AG10803 (cell line): ENCODE results near the gene SLC30A7.
"Not testable (repeated sequence)": the region's sequence is repeated elsewhere in the genome, so short reads cannot be mapped to it uniquely, and the experiment has no call there.

ENCODE experiments used
- DNase-seq: peaks from one replicate; pipeline ENCODE4 v3.0.0; 2010; ENCODE audit warnings: low read depth
- H3K4me3 ChIP-seq: 2 replicates; pipeline ENCODE4 v1.5.1; 2011; ENCODE audit warnings: mild to moderate bottlenecking, low read length, control low read depth
- CTCF ChIP-seq: conservative IDR thresholded peaks from 2 replicates; pipeline ENCODE4 v1.5.1; 2011; ENCODE audit warnings: mild to moderate bottlenecking, low read length, control low read depth, inconsistent platforms

The SLC30A7 gene

GRCh38 chr1:100926240-100926639 lies 30.4 kb downstream of the SLC30A7 start:
- no peak for DNase-seq
- no peak overlapping the region for H3K4me3 ChIP-seq
- TF ChIP-seq CTCF = no peak

GRCh38 chr1:100927276-100927675 lies 31.4 kb downstream of the SLC30A7 start:
- no peak for TF ChIP-seq CTCF
- H3K4me3 ChIP-seq = no peak overlapping the region
- no peak for DNase-seq

GRCh38 chr1:100928128-100928527 lies 32.2 kb downstream of the SLC30A7 start:
- TF ChIP-seq CTCF = peak; percentile 8; the same call in 1 of the 2 replicates
- no peak for DNase-seq
- no peak overlapping the region for H3K4me3 ChIP-seq

- TF ChIP-seq CTCF = no peak
- no peak overlapping the region for H3K4me3 ChIP-seq
- no peak for DNase-seq
These were observed 34.6 kb downstream of the SLC30A7 start for GRCh38 chr1:100930494-100930893.

- no peak overlapping the region for H3K4me3 ChIP-seq
- TF ChIP-seq CTCF = no peak
- no peak for DNase-seq
These were observed 35.8 kb downstream of the SLC30A7 start for GRCh38 chr1:100931716-100932115.

GRCh38 chr1:100933555-100933954 lies 37.7 kb downstream of the SLC30A7 start:
- not testable (repeated sequence) for DNase-seq, H3K4me3 ChIP-seq

GRCh38 chr1:100936194-100936967 lies 40.5 kb downstream of the SLC30A7 start:
- no peak for TF ChIP-seq CTCF
- H3K4me3 ChIP-seq = no peak overlapping the region
- DNase-seq = no peak
